SK-N-SH treated with all-trans-retinoic acid at 6 μM for 48 hours (cell line): Measurements from ENCODE around the gene ST3GAL3.

Source experiments
- BACH2 ChIP-seq: fragments of 250-450 bp; sonication (Bioruptor Pico); IDR thresholded peaks from 2 replicates; pipeline ENCODE4 v1.9.0; 2021; ENCODE audit warnings: mild to moderate bottlenecking, borderline replicate concordance
- ESRRG ChIP-seq: fragments of 250-450 bp; sonication (Bioruptor Pico); IDR thresholded peaks from 2 replicates; pipeline ENCODE4 v1.6.1; 2021; ENCODE audit warnings: mild to moderate bottlenecking
- GLIS3 ChIP-seq: fragments of 250-450 bp; sonication (Bioruptor Pico); IDR thresholded peaks from 2 replicates; pipeline ENCODE4 v1.5.0; 2020; ENCODE audit warnings: mild to moderate bottlenecking, moderate library complexity
- ISL1 ChIP-seq: fragments of 250-450 bp; sonication (Bioruptor Pico); IDR thresholded peaks from 2 replicates; pipeline ENCODE4 v2.1.2; 2022; ENCODE audit warnings: mild to moderate bottlenecking, moderate library complexity
- OSR1 ChIP-seq: fragments of 250-450 bp; sonication (Bioruptor Pico); IDR thresholded peaks from 2 replicates; pipeline ENCODE4 v1.8.0; 2022; ENCODE audit warnings: moderate library complexity, mild to moderate bottlenecking, inconsistent platforms
- RARB ChIP-seq: fragments of 250-450 bp; sonication (Bioruptor Pico); IDR thresholded peaks from 2 replicates; pipeline ENCODE4 v1.8.0; 2021; ENCODE audit warnings: mild to moderate bottlenecking, moderate library complexity
- TCF4 ChIP-seq: fragments of 250-450 bp; sonication (Bioruptor Pico); IDR thresholded peaks from 2 replicates; pipeline ENCODE4 v1.8.0; 2021; ENCODE audit warnings: mild to moderate bottlenecking, moderate library complexity, borderline replicate concordance
- TOX ChIP-seq: fragments of 250-450 bp; sonication (Bioruptor Pico); IDR thresholded peaks from 2 replicates; pipeline ENCODE4 v1.8.0; 2021; ENCODE audit warnings: mild to moderate bottlenecking, moderate library complexity, borderline replicate concordance
- TSHZ2 ChIP-seq: fragments of 250-450 bp; sonication (Bioruptor Pico); IDR thresholded peaks from 2 replicates; pipeline ENCODE4 v1.5.0; 2020; ENCODE audit warnings: mild to moderate bottlenecking, moderate library complexity
- ZFP3 ChIP-seq: fragments of 250-450 bp; sonication (Bioruptor Pico); IDR thresholded peaks from 2 replicates; pipeline ENCODE4 v1.5.0; 2020; ENCODE audit warnings: mild to moderate bottlenecking, moderate library complexity
- ZFP30 ChIP-seq: fragments of 450-650 bp; formaldehyde crosslinking; IDR thresholded peaks from 2 replicates; pipeline ENCODE4 v1.5.0; 2022; ENCODE audit warnings: mild to moderate bottlenecking, moderate library complexity
- ZNF565 ChIP-seq: fragments of 450-650 bp; formaldehyde crosslinking; conservative IDR thresholded peaks from 2 replicates; pipeline ENCODE4 v1.5.0; 2020; ENCODE audit warnings: low read depth, mild to moderate bottlenecking, moderate library complexity
- ZNF70 ChIP-seq: fragments of 450-650 bp; formaldehyde crosslinking; IDR thresholded peaks from 2 replicates; pipeline ENCODE4 v1.5.0; 2020; ENCODE audit warnings: mild to moderate bottlenecking, moderate library complexity
- TF ChIP-seq, protein P1 (sequence below): fragments of 250-450 bp; sonication (Bioruptor Pico); IDR thresholded peaks from 2 replicates; pipeline ENCODE4 v1.8.0; 2020; ENCODE audit warnings: mild to moderate bottlenecking, moderate library complexity, borderline replicate concordance

DNA sequence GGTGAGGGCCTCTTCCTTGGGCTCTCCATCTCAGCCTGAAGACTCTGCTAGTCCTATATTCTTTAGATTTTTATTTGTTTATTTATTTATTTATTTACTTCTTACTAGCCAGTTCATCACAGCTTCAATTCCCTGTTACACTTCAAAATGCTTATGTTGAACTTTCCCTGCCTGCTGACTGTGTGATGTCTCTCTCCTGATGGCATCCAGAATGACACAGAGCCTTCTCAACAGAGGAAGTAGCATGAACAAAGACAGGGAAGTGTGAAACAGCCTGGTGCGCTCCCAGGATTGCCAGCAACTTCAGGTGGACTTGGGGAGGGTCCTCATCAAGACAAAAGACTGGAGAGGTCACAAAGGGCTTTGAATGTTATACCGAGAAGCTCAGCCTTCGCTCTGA, 235.1 kb downstream of the ST3GAL3 start:
- TF ChIP-seq TSHZ2 (CRISPR knock-in tag) (no peak), ESRRG (no peak), GLIS3 (CRISPR knock-in tag) (no peak), TOX (CRISPR knock-in tag) (no peak), ZNF70 (CRISPR knock-in tag) (no peak), ZNF565 (CRISPR knock-in tag) (no peak), BACH2 (CRISPR knock-in tag) (no peak), ZFP30 (CRISPR knock-in tag) (no peak), OSR1 (CRISPR knock-in tag) (no peak), TCF4 (CRISPR knock-in tag) (no peak), RARB (no peak), ZFP3 (no peak), ISL1 (no peak)
- TF ChIP-seq, protein P1, sequence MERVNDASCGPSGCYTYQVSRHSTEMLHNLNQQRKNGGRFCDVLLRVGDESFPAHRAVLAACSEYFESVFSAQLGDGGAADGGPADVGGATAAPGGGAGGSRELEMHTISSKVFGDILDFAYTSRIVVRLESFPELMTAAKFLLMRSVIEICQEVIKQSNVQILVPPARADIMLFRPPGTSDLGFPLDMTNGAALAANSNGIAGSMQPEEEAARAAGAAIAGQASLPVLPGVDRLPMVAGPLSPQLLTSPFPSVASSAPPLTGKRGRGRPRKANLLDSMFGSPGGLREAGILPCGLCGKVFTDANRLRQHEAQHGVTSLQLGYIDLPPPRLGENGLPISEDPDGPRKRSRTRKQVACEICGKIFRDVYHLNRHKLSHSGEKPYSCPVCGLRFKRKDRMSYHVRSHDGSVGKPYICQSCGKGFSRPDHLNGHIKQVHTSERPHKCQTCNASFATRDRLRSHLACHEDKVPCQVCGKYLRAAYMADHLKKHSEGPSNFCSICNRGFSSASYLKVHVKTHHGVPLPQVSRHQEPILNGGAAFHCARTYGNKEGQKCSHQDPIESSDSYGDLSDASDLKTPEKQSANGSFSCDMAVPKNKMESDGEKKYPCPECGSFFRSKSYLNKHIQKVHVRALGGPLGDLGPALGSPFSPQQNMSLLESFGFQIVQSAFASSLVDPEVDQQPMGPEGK (CRISPR knock-in tag): no peak
